ENCODE data around the gene ASPSCR1.
A peak's percentile ranks its signal among the peaks of the same experiment; 100 is the strongest.
"Not testable (repeated sequence)": the region's sequence is repeated elsewhere in the genome, so short reads cannot be mapped to it uniquely, and the experiment has no call there.

Gene ASPSCR1

DNA sequence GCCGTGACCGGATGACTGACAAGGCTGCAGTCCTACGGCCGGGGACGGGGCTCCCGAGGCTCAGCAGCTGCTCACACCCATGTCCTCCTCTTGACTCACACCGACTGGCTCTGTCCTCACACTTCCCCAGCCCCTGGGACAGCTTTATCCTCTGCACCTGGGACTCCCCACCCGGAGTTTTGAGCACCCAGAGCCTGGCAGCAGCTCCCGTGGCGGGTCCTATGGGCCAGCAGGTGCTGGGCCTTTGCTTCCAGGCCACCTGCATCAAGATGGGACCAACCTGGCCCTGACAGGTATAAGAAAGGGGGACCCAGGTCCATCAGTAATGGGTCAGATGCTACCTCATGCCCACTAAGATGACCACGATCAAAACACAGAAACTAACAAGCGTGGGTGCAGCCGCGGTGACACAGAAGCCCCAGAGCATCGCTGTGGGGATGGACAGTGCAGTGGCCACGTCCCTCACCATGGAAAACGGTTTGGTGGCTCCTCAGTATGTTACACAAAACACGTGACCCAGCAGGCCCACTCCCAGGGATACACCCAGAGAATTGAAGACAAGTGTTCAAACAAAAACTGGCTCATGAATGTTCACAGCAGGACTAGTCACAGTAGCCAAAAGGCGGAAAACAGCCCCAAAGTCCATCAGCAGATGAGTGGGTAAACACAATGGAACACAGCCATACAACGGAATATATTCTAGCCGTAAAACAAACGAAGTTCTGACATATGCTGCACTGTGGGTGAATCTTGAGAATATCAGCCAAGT, 13.2 kb upstream of the ASPSCR1 start:
- ATAC-seq (no peak), DNase-seq (ENCODE audit: low spot score in 2 of 2) (no peak)
- Mint-ChIP-seq H3K27ac (no peak overlapping the region), H3K36me3 (peaks cover 6% of the 10 kb centered on the region), H3K9me3 (no peaks in the 10 kb centered on the region), H3K4me3 (no peak overlapping the region), H3K4me1 (peaks cover 17% of the 10 kb centered on the region)

DNA sequence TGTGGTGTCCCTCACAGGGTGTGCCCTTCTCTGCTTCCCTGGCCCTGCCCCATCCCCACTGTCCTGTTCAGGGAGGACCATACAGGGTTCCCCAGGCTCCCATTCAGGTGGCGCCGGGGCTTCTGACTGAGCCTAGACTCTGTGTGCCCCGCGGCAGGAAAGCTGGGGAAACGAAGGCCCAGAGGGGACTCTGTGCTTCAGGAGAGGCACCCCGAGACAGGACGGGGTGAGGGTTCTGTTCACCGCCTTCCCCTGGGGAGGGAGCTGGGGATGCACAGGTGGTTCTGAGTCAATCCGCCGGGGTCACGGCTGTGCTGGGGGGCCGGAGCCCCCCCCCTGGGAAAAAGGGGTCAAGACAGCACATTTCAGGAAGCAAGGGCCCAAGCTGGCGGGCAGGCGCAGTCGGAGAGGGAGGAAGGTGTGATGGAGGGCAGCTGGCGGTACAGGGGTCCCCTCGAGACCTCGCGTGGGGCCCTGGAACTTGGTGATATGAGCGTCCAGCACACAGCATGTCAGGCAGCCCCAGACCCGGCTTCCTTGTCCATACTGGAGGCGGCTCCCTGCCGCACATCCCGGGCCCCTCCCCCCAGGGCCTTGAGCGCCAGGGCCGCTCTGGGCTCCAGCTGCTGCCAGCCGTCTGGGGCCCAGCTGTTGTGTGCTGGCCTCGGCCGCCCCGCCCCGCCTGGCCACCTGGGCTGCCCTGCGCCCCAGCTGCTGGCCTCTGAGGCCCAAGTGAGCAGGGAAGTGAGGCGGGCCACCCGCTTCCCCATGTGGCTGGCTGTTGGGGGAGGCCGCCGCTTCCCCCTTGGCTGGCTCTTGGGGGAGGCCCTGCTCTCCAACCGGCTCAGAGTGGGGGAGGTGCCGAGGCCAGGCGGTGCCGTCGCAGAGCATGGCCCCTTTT, 10.8 kb upstream of the ASPSCR1 start:
- no peak overlapping the region for H3K27ac Mint-ChIP-seq
- H3K4me1 Mint-ChIP-seq, result peaks cover 17% of the 10 kb centered on the region
- H3K36me3 Mint-ChIP-seq, result peaks cover 6% of the 10 kb centered on the region
- ATAC-seq (no peak), DNase-seq (ENCODE audit: low spot score in 2 of 2) (no peak)
- no peaks in the 10 kb centered on the region for H3K9me3 Mint-ChIP-seq
- H3K4me3 Mint-ChIP-seq, result peak overlapping the region; percentile 26

DNA sequence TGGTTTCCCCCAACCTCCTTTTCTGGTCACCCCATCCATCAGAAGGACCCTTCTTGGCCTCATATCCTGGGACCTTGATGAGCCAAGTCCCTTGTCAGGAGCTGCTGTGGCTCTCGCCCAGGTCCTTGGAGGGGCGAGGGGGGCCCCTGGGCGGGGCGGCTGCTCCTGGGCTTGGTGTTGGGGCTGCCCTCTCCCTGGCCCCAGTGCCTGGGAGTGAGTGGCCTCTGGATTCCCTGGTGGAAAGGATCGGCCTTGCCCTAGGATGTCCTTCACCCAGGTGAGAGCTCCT, 10.2 kb upstream of the ASPSCR1 start:
- DNase-seq (ENCODE audit: low spot score in 2 of 2), result no peak
- ATAC-seq, result no peak
- H3K4me3 Mint-ChIP-seq, result peak overlapping the region; percentile 60
- H3K27ac Mint-ChIP-seq, result no peak overlapping the region
- peaks cover 17% of the 10 kb centered on the region for H3K4me1 Mint-ChIP-seq
- no peaks in the 10 kb centered on the region for H3K9me3 Mint-ChIP-seq
- peaks cover 6% of the 10 kb centered on the region for H3K36me3 Mint-ChIP-seq

DNA sequence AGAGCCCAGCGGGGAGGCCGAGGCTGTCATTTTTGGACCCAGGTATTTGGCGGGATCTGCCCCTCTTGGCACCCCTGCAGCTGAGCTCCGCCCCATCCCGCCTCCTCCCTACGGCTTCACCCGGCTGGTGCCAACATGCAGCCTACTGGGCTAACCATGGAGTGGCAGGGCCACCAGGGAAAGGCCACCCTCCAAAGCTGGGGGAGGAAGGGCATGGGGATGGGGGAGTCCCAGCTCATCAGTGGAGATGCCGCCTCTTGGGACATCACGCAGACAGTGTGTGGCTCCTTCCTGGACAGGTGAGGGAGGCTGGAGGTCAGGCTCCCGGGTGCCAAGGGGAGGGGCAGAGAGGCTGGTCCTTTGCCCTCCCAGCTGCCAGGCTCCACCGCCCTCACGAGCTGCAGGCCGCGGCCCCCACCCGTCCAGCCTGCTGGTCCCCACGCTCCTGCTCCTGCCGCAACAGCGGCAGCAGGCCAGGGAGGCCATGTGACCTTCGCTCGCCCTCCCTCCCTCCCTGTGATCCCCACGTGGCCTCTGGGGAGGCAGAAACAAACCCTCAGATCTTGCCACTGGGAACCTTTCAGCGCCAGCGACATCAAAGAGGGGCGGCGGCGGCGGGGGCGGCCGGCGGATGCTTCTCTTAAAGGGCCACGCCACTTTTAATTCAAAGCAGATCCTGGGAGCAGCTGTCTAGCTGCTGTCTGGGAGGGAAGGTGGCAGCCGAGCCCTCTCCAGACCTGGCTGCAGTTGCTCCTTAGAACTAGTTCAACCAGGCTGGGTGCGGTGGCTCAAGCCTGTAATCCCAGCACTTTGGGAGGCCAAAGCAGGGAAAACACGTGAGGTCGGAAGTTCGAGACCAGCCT, 9.7 kb upstream of the ASPSCR1 start:
- ATAC-seq, result peak; percentile 92
- DNase-seq (ENCODE audit: low spot score in 2 of 2), result peak; percentile 59 to 80
- peaks cover 6% of the 10 kb centered on the region for H3K36me3 Mint-ChIP-seq
- H3K4me3 Mint-ChIP-seq, result peak overlapping the region; percentile 60
- no peak overlapping the region for H3K27ac Mint-ChIP-seq
- no peaks in the 10 kb centered on the region for H3K9me3 Mint-ChIP-seq
- peaks cover 17% of the 10 kb centered on the region for H3K4me1 Mint-ChIP-seq

DNA sequence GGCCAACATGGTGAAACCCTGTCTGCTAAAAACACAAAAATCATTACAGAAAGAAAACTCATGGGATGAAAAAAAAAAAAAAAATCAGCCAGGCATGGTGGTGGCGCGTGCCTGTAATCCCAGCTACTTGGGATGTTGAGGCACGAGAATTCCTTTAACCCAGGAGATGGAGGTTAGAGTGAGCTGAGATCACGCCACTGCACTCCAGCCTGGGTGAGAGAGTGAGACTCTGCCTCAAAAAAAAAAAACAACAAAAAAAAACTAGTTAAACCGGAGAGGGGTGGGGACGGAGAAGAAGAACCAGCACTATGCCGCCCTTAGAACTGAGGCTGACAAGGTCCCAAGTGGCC, 9.1 kb upstream of the ASPSCR1 start:
- no peak for DNase-seq (ENCODE audit: low spot score in 2 of 2)
- Mint-ChIP-seq H3K4me3 (peak overlapping the region; percentile 60), H3K9me3 (no peaks in the 10 kb centered on the region), H3K27ac (no peak overlapping the region), H3K4me1 (peaks cover 17% of the 10 kb centered on the region), H3K36me3 (no peaks in the 10 kb centered on the region)
- no peak for ATAC-seq

DNA sequence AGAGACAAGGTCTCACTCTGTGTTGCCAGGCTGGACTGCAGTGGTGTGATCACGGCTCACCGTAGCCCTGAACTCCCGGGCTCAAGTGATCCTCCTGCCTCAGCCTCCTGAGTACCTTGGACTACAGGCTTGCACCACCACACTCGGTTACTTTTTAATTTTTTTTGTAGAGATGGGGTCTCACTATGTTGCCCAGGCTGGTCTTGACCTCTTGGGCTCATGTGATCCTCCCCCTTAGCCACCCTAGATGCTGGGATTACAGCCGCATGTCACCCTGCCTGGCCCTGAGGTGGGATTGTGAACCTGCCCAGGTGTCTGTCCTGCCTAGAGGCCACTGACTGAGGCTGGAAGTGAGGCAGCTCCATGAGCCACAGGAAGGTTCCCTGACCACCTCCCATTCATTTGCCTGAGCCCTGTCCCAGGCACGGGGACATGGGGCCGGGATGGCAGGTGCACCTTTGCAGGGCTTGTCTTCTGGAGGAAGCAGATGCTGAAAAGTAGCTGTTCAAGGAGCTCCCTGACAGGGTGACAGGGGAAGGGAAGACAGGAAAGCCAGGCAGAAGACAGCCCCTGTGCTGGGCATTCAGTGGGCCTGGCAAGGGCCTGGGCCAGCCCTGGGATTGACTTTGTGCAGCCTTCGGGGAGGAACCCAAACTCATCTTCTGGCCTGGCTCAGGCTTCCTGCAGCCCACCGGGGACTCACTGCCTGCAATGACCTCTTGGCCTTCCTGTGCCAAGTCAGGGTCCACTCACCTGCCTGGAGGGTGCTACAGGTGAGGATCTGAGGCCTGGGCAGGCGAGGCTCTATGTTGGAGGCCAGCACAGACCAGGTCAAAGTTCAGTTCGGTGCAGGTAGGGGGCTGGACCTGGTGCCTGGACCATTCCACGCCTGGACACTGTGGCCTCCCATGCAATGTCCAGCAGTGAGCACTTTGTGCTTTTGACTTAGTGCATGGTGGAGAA, 8.3 kb upstream of the ASPSCR1 start:
- no peak overlapping the region for H3K4me3 Mint-ChIP-seq
- DNase-seq (ENCODE audit: low spot score in 2 of 2) (no peak), ATAC-seq (no peak)
- no peaks in the 10 kb centered on the region for H3K36me3 Mint-ChIP-seq
- no peak overlapping the region for H3K27ac Mint-ChIP-seq
- H3K4me1 Mint-ChIP-seq, result peaks cover 11% of the 10 kb centered on the region
- no peaks in the 10 kb centered on the region for H3K9me3 Mint-ChIP-seq

DNA sequence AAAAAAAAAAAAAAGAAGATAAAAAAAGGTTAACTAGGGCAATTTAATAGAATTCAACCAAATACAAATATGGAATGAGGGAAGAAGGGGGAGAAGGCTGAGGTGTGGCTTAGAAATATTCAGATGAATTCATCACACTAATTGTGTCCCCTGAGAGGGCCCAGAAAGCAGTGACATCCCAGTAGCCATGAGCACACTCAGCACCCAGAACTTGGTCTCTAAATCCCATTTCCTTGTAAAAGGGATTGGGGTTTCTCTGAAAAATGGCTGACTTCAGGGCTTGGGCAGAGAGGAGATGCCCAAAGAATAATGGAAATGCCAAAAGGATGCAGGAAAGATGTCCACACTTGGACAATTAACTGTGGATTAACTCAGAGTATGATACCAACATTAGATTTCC, 4.0 kb upstream of the ASPSCR1 start:
- Mint-ChIP-seq H3K36me3 (peaks cover 7% of the 10 kb centered on the region), H3K4me3 (no peak overlapping the region), H3K9me3 (no peaks in the 10 kb centered on the region), H3K27ac (no peak overlapping the region), H3K4me1 (peaks cover 14% of the 10 kb centered on the region)
- no peak for ATAC-seq
- no peak for DNase-seq (ENCODE audit: low spot score in 2 of 2)

DNA sequence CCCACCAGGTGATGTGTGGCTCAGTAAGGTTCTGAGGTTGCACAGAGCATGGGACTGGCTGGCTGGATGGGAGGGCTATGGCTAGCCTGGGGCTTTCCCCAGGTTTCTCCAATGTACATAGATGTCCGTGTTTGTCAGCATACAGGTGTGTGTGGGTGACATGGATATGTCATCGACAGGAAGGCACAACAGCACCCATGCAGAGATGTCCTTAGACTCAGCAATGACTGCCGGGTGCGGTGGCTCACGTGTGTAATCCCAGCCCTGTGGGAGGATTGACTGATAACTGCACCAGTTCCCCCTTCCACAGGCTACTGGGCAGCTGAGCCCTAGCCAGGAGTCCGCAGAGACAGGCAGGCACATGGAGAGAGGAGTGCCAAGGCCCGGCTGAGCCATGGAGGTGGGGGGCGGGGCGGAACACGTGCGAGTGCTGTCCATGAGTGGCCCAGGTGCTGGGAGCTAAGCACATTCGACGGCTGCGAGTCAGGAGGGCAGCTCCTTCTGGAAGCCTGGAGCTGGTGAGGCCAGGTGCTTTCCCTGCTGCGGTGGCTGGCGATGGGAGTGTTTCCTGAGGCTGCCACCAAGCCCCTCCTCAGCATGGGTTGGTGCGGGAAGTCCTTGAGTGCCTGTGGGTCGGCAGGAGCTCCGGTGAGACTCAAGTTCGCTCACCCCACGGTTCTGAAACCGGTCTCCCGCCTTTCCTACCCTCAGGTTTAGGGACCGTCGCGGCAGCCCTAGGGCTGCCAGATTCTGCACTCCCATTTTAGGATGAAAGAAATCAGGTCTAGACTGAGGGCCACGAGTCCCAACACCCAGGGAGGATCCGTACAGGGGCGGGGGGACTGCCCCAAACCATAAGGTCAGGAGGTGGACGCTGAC, 858 bp upstream of the ASPSCR1 start:
- Mint-ChIP-seq H3K4me1 (peaks cover 38% of the 10 kb centered on the region), H3K36me3 (peaks cover 20% of the 10 kb centered on the region), H3K9me3 (no peaks in the 10 kb centered on the region), H3K4me3 (peak overlapping the region; percentile 94), H3K27ac (peak overlapping the region; percentile 97)
- no peak for DNase-seq (ENCODE audit: low spot score in 2 of 2)
- ATAC-seq, result peak; percentile 24

DNA sequence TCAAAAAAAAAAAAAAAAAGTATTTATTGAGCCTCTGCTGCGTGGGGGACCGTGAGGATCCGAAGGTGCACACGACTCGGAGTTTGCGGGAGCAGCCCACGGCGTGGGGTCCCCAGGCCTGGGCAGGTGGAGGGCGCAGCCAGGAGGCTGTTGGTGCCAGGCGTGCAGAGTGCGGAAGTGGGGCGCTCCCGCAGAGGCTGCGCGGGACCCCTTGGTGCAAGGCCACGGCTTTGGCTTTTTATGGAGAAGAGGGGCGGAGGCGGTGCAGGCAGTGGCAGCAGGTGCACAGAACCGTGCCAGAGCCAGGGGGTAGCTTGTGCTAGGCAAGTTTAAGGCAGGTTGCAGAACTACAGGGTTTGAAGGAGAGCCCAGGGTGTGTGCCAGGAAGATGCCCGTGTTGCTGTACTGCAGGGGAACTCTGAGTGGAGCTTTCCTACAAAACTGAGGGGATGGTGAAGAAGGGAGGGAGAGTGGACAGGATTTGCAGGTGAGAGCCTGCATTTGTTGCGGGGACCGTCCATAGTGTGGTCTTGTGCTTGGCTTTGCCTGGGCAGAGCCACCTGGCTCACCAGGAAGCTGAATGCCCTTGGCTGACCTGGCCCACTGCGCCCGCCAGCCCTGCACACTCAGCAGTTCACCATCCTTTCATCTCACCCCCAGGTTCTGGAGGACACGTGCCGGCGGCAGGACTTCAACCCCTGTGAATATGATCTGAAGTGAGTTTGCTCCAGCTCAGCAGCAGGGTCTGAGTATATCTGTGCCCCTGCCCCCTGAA, 1.3 kb downstream of the ASPSCR1 start:
- Mint-ChIP-seq H3K4me3 (peak overlapping the region; percentile 94), H3K36me3 (peaks cover 31% of the 10 kb centered on the region), H3K27ac (peak overlapping the region; percentile 97), H3K9me3 (no peaks in the 10 kb centered on the region), H3K4me1 (peaks cover 46% of the 10 kb centered on the region)
- ATAC-seq (no peak), DNase-seq (ENCODE audit: low spot score in 2 of 2) (no peak)

DNA sequence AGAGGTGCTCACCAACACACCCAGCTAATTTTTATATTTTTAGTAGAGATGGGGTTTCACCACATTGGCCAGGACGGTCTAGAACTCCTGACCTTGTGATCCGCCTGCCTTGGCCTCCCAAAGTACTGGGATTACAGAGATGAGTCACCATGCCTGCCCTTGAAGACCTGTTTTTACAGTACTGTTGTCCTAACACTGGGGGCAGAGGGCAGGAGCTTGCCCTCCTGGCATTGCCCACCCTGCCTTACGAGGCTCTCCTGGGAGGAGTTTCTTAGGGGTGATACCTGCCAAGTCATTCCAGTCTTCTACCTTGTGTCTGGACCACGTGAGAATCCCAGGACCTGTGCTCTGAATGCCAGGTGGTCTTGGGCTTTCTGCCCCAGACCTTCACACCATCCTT, 2.7 kb downstream of the ASPSCR1 start:
- Mint-ChIP-seq H3K4me1 (peaks cover 46% of the 10 kb centered on the region), H3K4me3 (no peak overlapping the region)

DNA sequence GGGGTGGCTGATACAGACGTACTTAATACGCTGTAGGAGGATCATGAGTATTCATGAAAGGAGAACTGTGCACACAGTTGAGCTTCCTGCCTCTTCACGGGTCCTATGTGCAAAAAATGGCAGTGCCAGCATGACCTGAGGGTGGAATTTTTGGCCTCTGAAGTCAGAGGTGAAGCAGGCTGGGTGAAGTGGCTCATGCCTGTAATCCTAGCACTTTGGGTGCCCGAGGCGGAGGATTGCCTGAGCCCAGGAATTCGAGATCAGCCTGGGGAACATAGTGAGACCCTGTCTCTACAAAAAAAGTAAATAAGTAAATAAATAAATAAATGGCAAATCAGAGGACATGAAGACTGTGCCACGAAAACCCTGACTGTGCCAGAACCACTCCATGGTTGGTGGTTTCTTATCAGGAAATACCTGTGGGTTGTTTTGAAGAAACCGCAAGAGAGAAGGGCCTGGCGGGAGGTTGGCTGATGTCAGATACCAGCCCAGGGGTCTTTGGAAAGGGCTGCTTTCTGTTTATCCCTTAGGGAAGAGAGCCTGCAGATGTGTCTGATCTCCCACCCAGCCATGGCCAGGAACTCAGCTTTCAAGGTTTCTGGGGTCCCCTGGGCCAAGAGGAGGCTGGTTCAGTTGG, 3.4 kb downstream of the ASPSCR1 start:
- DNase-seq (ENCODE audit: low spot score in 2 of 2), result no peak
- Mint-ChIP-seq H3K4me1 (peaks cover 46% of the 10 kb centered on the region), H3K4me3 (no peak overlapping the region)

More for the DNA sequence above, 2.7 kb downstream of the ASPSCR1 start:
- Mint-ChIP-seq H3K27ac (peak overlapping the region; percentile 70), H3K36me3 (peaks cover 45% of the 10 kb centered on the region), H3K9me3 (no peaks in the 10 kb centered on the region)
- DNase-seq (ENCODE audit: low spot score in 2 of 2) (no peak), ATAC-seq (no peak)

DNA sequence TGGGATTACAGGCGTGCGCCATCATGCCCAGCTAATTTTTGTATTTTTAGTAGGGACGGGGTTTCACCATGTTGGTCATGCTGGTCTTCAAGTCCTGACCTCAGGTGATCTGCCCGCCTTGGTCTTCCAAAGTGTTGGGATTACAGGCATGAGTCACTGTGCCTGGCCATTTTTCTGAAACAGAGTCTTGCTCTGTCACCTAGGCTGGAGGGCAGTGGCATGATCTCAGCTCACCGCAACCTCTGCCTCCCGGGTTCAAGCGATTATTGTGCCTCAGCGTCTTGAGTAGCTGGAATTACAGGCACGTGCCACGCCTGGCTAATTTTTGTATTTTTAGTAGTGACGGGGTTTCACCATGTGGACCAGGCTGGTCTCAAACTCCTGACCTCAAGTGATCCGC, 4.1 kb downstream of the ASPSCR1 start:
- H3K4me3 Mint-ChIP-seq; H3K27ac Mint-ChIP-seq; ATAC-seq; DNase-seq (ENCODE audit: low spot score in 2 of 2); H3K9me3 Mint-ChIP-seq: not testable (repeated sequence)
- peaks cover 51% of the 10 kb centered on the region for H3K36me3 Mint-ChIP-seq
- H3K4me1 Mint-ChIP-seq, result peaks cover 42% of the 10 kb centered on the region

More for the DNA sequence above, 3.4 kb downstream of the ASPSCR1 start:
- no peak for ATAC-seq
- H3K36me3 Mint-ChIP-seq, result peaks cover 51% of the 10 kb centered on the region
- H3K27ac Mint-ChIP-seq, result peak overlapping the region; percentile 70
- H3K9me3 Mint-ChIP-seq, result no peaks in the 10 kb centered on the region

All from stimulated activated effector memory CD8-positive, alpha-beta T cell treated with anti-CD3 and anti-CD28 coated beads, Interleukin-12 subunit alpha, Interleukin-12 subunit beta, amount 100 ng/mL, for 72 hours (primary cell).